Body of pancreas (tissue), 4 donors: Measurements from ENCODE around the gene WDR47. TPM values are rescaled to one million over a fixed set of nuclear protein-coding genes. Genes with fewer than 3 reads are reported as not detected.

Source experiments
- ATAC-seq: fragments of 150-250 bp; one replicate; pipeline ENCODE4 v1.9.1; 2016
- DNase-seq, 4 donors: peaks; one replicate each; pipeline ENCODE4 v3.0.0-alpha.2; 2019
- H3K27ac ChIP-seq, 4 donors: fragments of 200-600 bp; sonication (generic); 1 replicate in 3 of 4; 2 replicates in 1 of 4; pipeline versions ENCODE4 v1.5.1 to v1.6.1; 2016 to 2019; ENCODE audit warnings: mild to moderate bottlenecking in 1 of 4, mixed read lengths in 1 of 4, moderate library complexity in 1 of 4
- H3K27me3 ChIP-seq, 2 donors: fragments of 200-600 bp; sonication (generic); one replicate each; pipeline ENCODE4 v1.6.0; 2016; ENCODE audit warnings: mild to moderate bottlenecking in 1 of 2
- H3K36me3 ChIP-seq, 2 donors: fragments of 200-600 bp; sonication (generic); replicated peaks in 1 of 2; 2 replicates each; pipeline ENCODE4 v1.5.1; 2016; ENCODE audit warnings: low read depth in 2 of 2; ENCODE audit not compliant: insufficient read depth in 1 of 2
- H3K4me1 ChIP-seq: fragments of 200-600 bp; sonication (generic); one replicate; pipeline ENCODE4 v1.6.0; 2016
- H3K4me3 ChIP-seq, 2 donors: fragments of 200-600 bp; sonication (generic); 1 replicate in 1 of 2; 2 replicates in 1 of 2; pipeline ENCODE4 v1.5.1; 2016 to 2019
- H3K9me3 ChIP-seq, 3 donors: fragments of 200-600 bp; sonication (generic); 1 replicate in 2 of 3; 2 replicates in 1 of 3; pipeline ENCODE4 v1.5.1; 2016
- POLR2A ChIP-seq, 3 donors: fragments of 450-650 bp; IDR thresholded peaks; one replicate each; pipeline ENCODE4 v1.6.1; 2016; ENCODE audit warnings: antibody characterized with exemption in 3 of 3, mild to moderate bottlenecking in 2 of 3
- WGBS, 2 donors: methylation state at CpG; one replicate each; pipeline ENCODE4 v1.1.5; 2017; 5-methylcytosine and 5-hydroxymethylcytosine counted together
- intact Hi-C: fragments of 100-400 bp; cut with DNase I; formaldehyde crosslinking; loops from one replicate; pipeline ENCODE4 v1.15.1; 2023
- total RNA-seq, 2 donors: library from RNA; depleted of rRNA; stranded (reverse); fragments of >200 nt; gene quantifications; one replicate each; pipeline ENCODE4 v1.1.0, GENCODE V29; 2016
- TF ChIP-seq, protein P1 (sequence below), 7 experiments: fragments of 450-650 bp in 4 of 7; fragments of 200-600 bp in 3 of 7; sonication (generic) in 3 of 7; IDR thresholded peaks; one replicate each; pipeline ENCODE4 v1.5.1; 2016 to 2019; ENCODE audit warnings: antibody characterized with exemption in 7 of 7

WDR47 gene
- total RNA-seq, 2 donors from 2014 or later = 5.6 to 7.3 TPM

DNA sequence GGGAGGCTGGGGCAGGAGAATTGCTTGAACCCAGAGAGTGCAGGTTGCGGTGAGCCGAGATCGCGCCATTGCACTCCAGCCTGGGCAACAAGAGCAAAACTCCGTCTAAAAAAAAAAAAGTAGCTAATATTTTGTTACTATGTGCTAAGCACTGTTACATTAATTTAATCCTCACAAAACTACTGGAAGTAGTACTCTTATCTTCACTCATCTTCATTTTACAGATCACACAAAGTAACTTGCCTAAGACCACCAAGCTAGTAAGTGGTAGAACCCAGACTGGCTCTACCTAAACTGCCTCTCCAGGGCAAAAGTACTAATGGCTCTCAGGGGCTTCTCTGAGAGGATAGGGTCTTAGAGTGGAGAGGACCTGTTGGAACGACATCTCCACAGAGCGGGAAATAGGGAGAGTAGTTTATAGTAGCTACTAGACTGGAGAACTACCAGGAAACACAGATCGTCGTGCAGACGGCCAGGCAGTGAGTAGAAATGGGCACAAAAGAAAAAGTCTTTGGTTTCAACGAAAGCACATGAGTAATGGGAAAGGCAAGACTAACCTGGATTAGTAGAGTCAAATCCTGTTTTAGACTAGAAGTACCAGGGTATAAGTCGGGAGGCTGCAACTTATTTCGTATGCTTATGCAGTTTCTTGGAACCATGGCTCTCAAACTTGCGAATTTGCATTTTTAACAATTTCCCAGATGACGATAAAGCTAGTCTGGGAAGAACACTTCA lies 80.0 kb downstream of the WDR47 start:
- WGBS, 2 donors = 66 to 69% methylated on average over 15 of the region's 15 CpGs
- H3K36me3 ChIP-seq = no peaks in the 10 kb centered on the region
- peaks cover 27% of the 10 kb centered on the region for H3K4me1 ChIP-seq
- H3K9me3 ChIP-seq = no peaks in the 10 kb centered on the region
- H3K4me3 ChIP-seq = peak overlapping the region; percentile 57 to 74
- peak overlapping the region in 3 of 4 donors; percentile 97 to 99 (median 99) for H3K27ac ChIP-seq
- DNase-seq (no peak), ATAC-seq (no peak)
- H3K27me3 ChIP-seq = no peaks in the 10 kb centered on the region
- no peak for TF ChIP-seq POLR2A (IDR thresholded peaks at IDR 0.05)
- TF ChIP-seq, protein P1, sequence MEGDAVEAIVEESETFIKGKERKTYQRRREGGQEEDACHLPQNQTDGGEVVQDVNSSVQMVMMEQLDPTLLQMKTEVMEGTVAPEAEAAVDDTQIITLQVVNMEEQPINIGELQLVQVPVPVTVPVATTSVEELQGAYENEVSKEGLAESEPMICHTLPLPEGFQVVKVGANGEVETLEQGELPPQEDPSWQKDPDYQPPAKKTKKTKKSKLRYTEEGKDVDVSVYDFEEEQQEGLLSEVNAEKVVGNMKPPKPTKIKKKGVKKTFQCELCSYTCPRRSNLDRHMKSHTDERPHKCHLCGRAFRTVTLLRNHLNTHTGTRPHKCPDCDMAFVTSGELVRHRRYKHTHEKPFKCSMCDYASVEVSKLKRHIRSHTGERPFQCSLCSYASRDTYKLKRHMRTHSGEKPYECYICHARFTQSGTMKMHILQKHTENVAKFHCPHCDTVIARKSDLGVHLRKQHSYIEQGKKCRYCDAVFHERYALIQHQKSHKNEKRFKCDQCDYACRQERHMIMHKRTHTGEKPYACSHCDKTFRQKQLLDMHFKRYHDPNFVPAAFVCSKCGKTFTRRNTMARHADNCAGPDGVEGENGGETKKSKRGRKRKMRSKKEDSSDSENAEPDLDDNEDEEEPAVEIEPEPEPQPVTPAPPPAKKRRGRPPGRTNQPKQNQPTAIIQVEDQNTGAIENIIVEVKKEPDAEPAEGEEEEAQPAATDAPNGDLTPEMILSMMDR (IDR thresholded peaks at IDR 0.05) = no peak
- intact Hi-C loops = no loop called here

DNA sequence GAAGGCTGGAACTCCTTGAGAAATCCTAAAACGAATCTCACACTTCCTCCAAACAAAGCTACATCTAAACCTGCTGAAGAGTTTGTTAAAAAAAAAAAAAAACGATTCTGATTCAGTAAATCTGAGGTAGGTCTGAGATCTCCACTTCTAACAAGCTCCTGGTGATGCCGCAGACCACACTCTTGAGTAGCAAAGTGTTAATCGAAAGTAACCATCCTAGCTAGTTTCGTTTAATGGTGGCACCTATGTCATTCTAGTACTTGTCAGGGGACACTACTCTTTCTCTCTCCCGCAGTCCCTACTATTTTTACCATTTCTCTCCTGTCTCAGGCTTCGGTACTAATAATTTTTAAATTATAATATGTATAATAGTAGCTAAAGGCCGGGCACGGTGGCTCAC lies 80.7 kb downstream of the WDR47 start:
- WGBS, 2 donors = 82 to 84% methylated on average over 9 of the region's 9 CpGs
- Histone ChIP-seq H3K4me1 (peaks cover 27% of the 10 kb centered on the region), H3K36me3 (no peaks in the 10 kb centered on the region), H3K27me3 (no peaks in the 10 kb centered on the region), H3K27ac (no peak overlapping the region), H3K4me3 (no peak overlapping the region), H3K9me3 (no peaks in the 10 kb centered on the region)
- TF ChIP-seq, protein P1 (IDR thresholded peaks at IDR 0.05) = no peak
- TF ChIP-seq POLR2A (IDR thresholded peaks at IDR 0.05) = no peak
- no peak for DNase-seq
- intact Hi-C loops = no loop called here
- no peak for ATAC-seq

DNA sequence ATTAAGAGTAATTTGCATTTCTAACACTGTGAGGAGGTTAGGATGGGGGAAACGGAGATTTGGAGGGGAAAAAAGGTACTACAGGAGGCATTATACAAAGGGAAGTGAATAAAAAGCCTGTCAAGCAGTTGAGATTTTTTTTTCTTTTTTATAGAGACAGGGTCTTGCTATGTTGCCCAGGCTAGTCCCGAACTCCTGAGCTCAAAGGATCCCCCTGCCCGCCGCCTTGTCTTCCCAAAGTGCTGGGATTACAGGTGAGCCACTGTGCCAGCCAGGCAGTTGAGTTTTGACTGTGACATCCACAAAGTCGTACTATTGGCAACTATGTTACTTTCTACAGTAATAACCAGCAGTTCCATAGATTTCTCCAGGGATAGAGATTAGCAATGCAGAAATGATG lies 81.2 kb downstream of the WDR47 start:
- no peaks in the 10 kb centered on the region for H3K27me3 ChIP-seq
- no peaks in the 10 kb centered on the region for H3K36me3 ChIP-seq
- no peak for ATAC-seq
- H3K27ac ChIP-seq = no peak overlapping the region
- DNase-seq = no peak
- H3K4me3 ChIP-seq = no peak overlapping the region
- TF ChIP-seq, protein P1 (IDR thresholded peaks at IDR 0.05) = no peak
- TF ChIP-seq POLR2A (IDR thresholded peaks at IDR 0.05) = no peak
- 87% methylated on average over 5 of the region's 5 CpGs for WGBS, 2 donors
- peaks cover 27% of the 10 kb centered on the region for H3K4me1 ChIP-seq
- no peaks in the 10 kb centered on the region for H3K9me3 ChIP-seq
- intact Hi-C loops = no loop called here

DNA sequence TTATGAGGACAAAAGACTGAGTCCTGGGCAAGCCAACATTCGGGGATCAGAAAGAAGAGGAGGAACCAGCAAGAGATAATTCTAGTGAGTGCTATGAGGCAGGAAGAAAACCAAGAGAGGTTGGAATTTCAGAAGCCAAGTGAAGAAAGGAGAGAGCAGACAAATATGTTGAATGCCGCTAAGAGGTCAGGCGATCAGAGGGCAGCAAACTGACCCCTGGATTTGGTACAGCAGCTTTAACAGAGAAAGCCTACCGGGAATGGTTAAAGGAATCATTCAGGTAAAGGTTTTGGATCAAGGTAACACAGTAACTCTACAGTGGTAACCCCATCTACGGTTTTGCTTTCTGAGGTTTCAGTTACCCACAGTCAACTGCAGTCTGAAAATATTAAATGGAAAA lies 84.0 kb downstream of the WDR47 start:
- Histone ChIP-seq H3K27ac (no peak overlapping the region), H3K4me1 (peaks cover 36% of the 10 kb centered on the region), H3K4me3 (no peak overlapping the region), H3K36me3 (peaks cover 0 to 2% of the 10 kb centered on the region in 2 donors), H3K9me3 (no peaks in the 10 kb centered on the region), H3K27me3 (no peaks in the 10 kb centered on the region)
- intact Hi-C loops = no loop called here
- TF ChIP-seq POLR2A (IDR thresholded peaks at IDR 0.05) = no peak
- TF ChIP-seq, protein P1 (IDR thresholded peaks at IDR 0.05) = no peak
- 91 to 93% methylated on average over 5 of the region's 5 CpGs for WGBS, 2 donors
- ATAC-seq = no peak
- DNase-seq = no peak

DNA sequence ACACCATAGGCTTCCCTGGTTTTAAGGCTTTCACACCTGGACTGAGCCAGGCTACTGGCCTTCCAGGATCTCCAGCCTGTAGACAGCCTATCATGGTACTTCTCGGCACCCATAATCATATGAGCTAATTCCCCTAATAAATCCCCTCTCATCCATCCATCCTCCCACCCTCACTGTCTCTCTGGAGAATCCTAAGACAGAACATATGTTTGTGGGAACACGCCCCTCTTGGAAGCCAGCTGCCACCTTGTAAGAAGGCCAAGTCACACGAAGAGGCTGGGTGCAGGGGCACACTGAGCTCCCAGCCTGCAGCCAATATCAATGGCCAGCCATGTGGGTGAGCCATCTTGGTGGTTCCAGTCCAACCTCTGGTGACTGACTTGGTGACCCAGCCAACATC lies 86.0 kb downstream of the WDR47 start:
- H3K36me3 ChIP-seq = peaks cover 0 to 2% of the 10 kb centered on the region in 2 donors
- 68 to 100% methylated on average over 2 to 3 of the region's 3 CpGs for WGBS, 2 donors
- no peaks in the 10 kb centered on the region for H3K27me3 ChIP-seq
- no peak overlapping the region for H3K27ac ChIP-seq
- intact Hi-C loops = no loop called here
- no peak overlapping the region for H3K4me3 ChIP-seq
- H3K4me1 ChIP-seq = peaks cover 22% of the 10 kb centered on the region
- DNase-seq (no peak), ATAC-seq (no peak)
- no peaks in the 10 kb centered on the region for H3K9me3 ChIP-seq
- TF ChIP-seq, protein P1 (IDR thresholded peaks at IDR 0.05) = no peak
- no peak for TF ChIP-seq POLR2A (IDR thresholded peaks at IDR 0.05)
